Measurements from ENCODE around the gene AVEN.

Gene AVEN

GRCh38 chr15:34038871-34039789 is at the start of gene AVEN:
TSS of gene AVEN (minus strand) at chr15:34039204. CDS start at chr15:34039046, 158 bp downstream.
- peak; percentile 57 for TF ChIP-seq L3MBTL2 (conservative IDR thresholded peaks at IDR 0.05)
- no peak for TF ChIP-seq ZNF384 (IDR thresholded peaks at IDR 0.05)
- POLR2A ChIA-PET = interaction anchor here (1.3 kb wide), 1 partner anchor 9 kb away, joined by 8 read pairs; no protein-coding TSS in a partner anchor
- DNase-seq (ENCODE audit: extremely low spot score) = peak; percentile 38
- CTCF ChIA-PET = no interaction called here

GRCh38 chr15:34085746-34086145 is 46.7 kb upstream of the AVEN start:
- ChIA-PET POLR2A (no interaction called here), CTCF (no interaction called here)
- TF ChIP-seq FOXA1 (IDR thresholded peaks at IDR 0.05) = no peak
- TF ChIP-seq ARNT (IDR thresholded peaks at IDR 0.05) = no peak
- TF ChIP-seq L3MBTL2 (conservative IDR thresholded peaks at IDR 0.05) = no peak
- TF ChIP-seq CTBP1 (IDR thresholded peaks at IDR 0.05; ENCODE audit: borderline replicate concordance) = no peak
- no peak for TF ChIP-seq HDGF (IDR thresholded peaks at IDR 0.05; ENCODE audit: borderline replicate concordance)
- no peak for TF ChIP-seq BHLHE40 (IDR thresholded peaks at IDR 0.05; ENCODE audit: borderline replicate concordance)
- TF ChIP-seq SP1 (IDR thresholded peaks at IDR 0.05) = no peak
- no peak for TF ChIP-seq TARDBP (IDR thresholded peaks at IDR 0.05)
- no peak for TF ChIP-seq ZNF384 (IDR thresholded peaks at IDR 0.05)
- TF ChIP-seq PKNOX1 (IDR thresholded peaks at IDR 0.05) = no peak
- no peak for TF ChIP-seq NFRKB (IDR thresholded peaks at IDR 0.05)
- no peak for TF ChIP-seq ELF4 (IDR thresholded peaks at IDR 0.05)
- DNase-seq (ENCODE audit: extremely low spot score) = no peak

- TF ChIP-seq BHLHE40 (IDR thresholded peaks at IDR 0.05; ENCODE audit: borderline replicate concordance) = no peak
- no peak for TF ChIP-seq ELF4 (IDR thresholded peaks at IDR 0.05)
- TF ChIP-seq TARDBP (IDR thresholded peaks at IDR 0.05) = no peak
- TF ChIP-seq HDGF (IDR thresholded peaks at IDR 0.05; ENCODE audit: borderline replicate concordance) = no peak
- TF ChIP-seq ARNT (IDR thresholded peaks at IDR 0.05) = no peak
- TF ChIP-seq SP1 (IDR thresholded peaks at IDR 0.05) = no peak
- TF ChIP-seq ZNF384 (IDR thresholded peaks at IDR 0.05) = no peak
- no peak for TF ChIP-seq FOXK2 (IDR thresholded peaks at IDR 0.05)
- TF ChIP-seq FOXM1 (IDR thresholded peaks at IDR 0.05; ENCODE audit: borderline replicate concordance) = no peak
- TF ChIP-seq SUZ12 (IDR thresholded peaks at IDR 0.05) = no peak
- no peak for TF ChIP-seq FOXA1 (IDR thresholded peaks at IDR 0.05)
- DNase-seq (ENCODE audit: extremely low spot score) = no peak
- ChIA-PET CTCF (no interaction called here), POLR2A (no interaction called here)
Measured at GRCh38 chr15:34084086-34084485, 45.1 kb upstream of the AVEN start.

- ChIA-PET POLR2A (no interaction called here), CTCF (no interaction called here)
- no peak for DNase-seq (ENCODE audit: extremely low spot score)
- TF ChIP-seq SUZ12 (IDR thresholded peaks at IDR 0.05) (no peak), ARNT (IDR thresholded peaks at IDR 0.05) (no peak), NFRKB (IDR thresholded peaks at IDR 0.05) (no peak), BHLHE40 (IDR thresholded peaks at IDR 0.05; ENCODE audit: borderline replicate concordance) (no peak)
Measured at GRCh38 chr15:34079904-34080303, 40.9 kb upstream of the AVEN start.

GRCh38 chr15:34078900-34079299 is 39.9 kb upstream of the AVEN start:
- ChIA-PET POLR2A (no interaction called here), CTCF (no interaction called here)
- no peak for DNase-seq (ENCODE audit: extremely low spot score)

GRCh38 chr15:34076785-34077184 is 37.8 kb upstream of the AVEN start:
- ChIA-PET CTCF (no interaction called here), POLR2A (no interaction called here)

More at GRCh38 chr15:34078900-34079299, 39.9 kb upstream of the AVEN start:
- TF ChIP-seq LEF1 (IDR thresholded peaks at IDR 0.05; ENCODE audit: borderline replicate concordance) (no peak), FOXA1 (IDR thresholded peaks at IDR 0.05) (no peak), ELF4 (IDR thresholded peaks at IDR 0.05) (no peak), FOXK2 (IDR thresholded peaks at IDR 0.05) (no peak), PKNOX1 (IDR thresholded peaks at IDR 0.05) (no peak), L3MBTL2 (conservative IDR thresholded peaks at IDR 0.05) (no peak), SP1 (IDR thresholded peaks at IDR 0.05) (no peak), HDGF (IDR thresholded peaks at IDR 0.05; ENCODE audit: borderline replicate concordance) (no peak), ARNT (IDR thresholded peaks at IDR 0.05) (no peak), FOXM1 (IDR thresholded peaks at IDR 0.05; ENCODE audit: borderline replicate concordance) (no peak), SUZ12 (IDR thresholded peaks at IDR 0.05) (no peak), NFRKB (IDR thresholded peaks at IDR 0.05) (no peak), BHLHE40 (IDR thresholded peaks at IDR 0.05; ENCODE audit: borderline replicate concordance) (no peak), TARDBP (IDR thresholded peaks at IDR 0.05) (no peak), ZNF384 (IDR thresholded peaks at IDR 0.05) (no peak)

GRCh38 chr15:34070003-34070402 is 31.0 kb upstream of the AVEN start:
- CTCF ChIA-PET = no interaction called here
- no peak for TF ChIP-seq FOXK2 (IDR thresholded peaks at IDR 0.05)
- TF ChIP-seq ZNF384 (IDR thresholded peaks at IDR 0.05) = no peak
- TF ChIP-seq TARDBP (IDR thresholded peaks at IDR 0.05) = no peak
- no peak for TF ChIP-seq BHLHE40 (IDR thresholded peaks at IDR 0.05; ENCODE audit: borderline replicate concordance)
- no peak for TF ChIP-seq HDGF (IDR thresholded peaks at IDR 0.05; ENCODE audit: borderline replicate concordance)
- TF ChIP-seq LEF1 (IDR thresholded peaks at IDR 0.05; ENCODE audit: borderline replicate concordance) = no peak
- no peak for TF ChIP-seq SUZ12 (IDR thresholded peaks at IDR 0.05)
- TF ChIP-seq L3MBTL2 (conservative IDR thresholded peaks at IDR 0.05) = no peak
- no peak for TF ChIP-seq PKNOX1 (IDR thresholded peaks at IDR 0.05)
- no peak for TF ChIP-seq FOXA1 (IDR thresholded peaks at IDR 0.05)
- no peak for TF ChIP-seq SP1 (IDR thresholded peaks at IDR 0.05)
- no peak for TF ChIP-seq FOXM1 (IDR thresholded peaks at IDR 0.05; ENCODE audit: borderline replicate concordance)
- no peak for TF ChIP-seq ELF4 (IDR thresholded peaks at IDR 0.05)
- POLR2A ChIA-PET = no interaction called here
- DNase-seq (ENCODE audit: extremely low spot score) = no peak

More at GRCh38 chr15:34076785-34077184, 37.8 kb upstream of the AVEN start:
- TF ChIP-seq ZNF384 (IDR thresholded peaks at IDR 0.05) = no peak
- TF ChIP-seq FOXK2 (IDR thresholded peaks at IDR 0.05) = no peak
- TF ChIP-seq HDGF (IDR thresholded peaks at IDR 0.05; ENCODE audit: borderline replicate concordance) = no peak
- no peak for TF ChIP-seq FOXM1 (IDR thresholded peaks at IDR 0.05; ENCODE audit: borderline replicate concordance)
- no peak for TF ChIP-seq BHLHE40 (IDR thresholded peaks at IDR 0.05; ENCODE audit: borderline replicate concordance)
- no peak for DNase-seq (ENCODE audit: extremely low spot score)
